CD1c-positive myeloid dendritic cell (primary cell): Measurements from ENCODE around the gene LARGE1.
"Not testable (repeated sequence)": the region's sequence is repeated elsewhere in the genome, so short reads cannot be mapped to it uniquely, and the experiment has no call there.

Experiments
- DNase-seq: peaks from one replicate; pipeline ENCODE4 v3.0.0-alpha.2; 2016; ENCODE audit errors: extremely low spot score

Gene LARGE1

DNA sequence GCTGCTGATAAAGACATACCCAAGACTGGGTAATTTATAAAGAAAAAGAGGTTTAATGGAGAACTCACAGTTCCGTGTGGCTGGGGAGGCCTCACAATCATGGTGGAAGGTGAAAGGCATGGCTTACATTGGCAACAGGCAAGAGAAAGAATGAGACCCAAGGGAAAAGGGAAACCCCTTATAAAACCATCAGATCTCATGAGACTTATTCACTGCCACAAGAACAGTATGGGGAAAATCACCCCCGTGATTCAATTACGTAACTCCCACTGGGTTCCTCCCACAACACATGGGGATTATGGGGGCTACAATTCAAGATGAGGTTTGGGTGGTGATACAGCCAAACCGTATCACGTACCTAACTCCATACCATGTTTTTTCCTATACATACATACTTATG is 557.0 kb downstream of the LARGE1 start:
- DNase-seq = not testable (repeated sequence)

DNA sequence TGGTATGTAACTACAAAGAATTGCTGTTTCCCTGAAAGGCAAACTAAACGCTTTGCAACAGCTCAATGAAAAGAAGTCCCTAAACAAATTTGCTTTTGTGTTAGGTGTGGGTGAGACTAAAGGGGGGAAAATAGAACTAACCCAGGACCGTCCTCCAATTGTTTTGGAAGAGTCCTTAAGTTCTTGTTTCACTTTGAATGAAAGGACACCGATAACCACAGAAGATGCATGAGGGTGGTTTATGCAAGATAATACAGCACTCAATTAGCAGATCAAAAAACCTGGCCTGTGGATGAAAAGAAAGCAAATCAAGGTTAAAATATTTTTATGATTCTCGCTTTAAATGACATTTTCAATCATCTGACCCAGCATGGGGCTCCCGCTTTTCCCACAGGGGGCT is 557.6 kb downstream of the LARGE1 start:
- DNase-seq = no peak

DNA sequence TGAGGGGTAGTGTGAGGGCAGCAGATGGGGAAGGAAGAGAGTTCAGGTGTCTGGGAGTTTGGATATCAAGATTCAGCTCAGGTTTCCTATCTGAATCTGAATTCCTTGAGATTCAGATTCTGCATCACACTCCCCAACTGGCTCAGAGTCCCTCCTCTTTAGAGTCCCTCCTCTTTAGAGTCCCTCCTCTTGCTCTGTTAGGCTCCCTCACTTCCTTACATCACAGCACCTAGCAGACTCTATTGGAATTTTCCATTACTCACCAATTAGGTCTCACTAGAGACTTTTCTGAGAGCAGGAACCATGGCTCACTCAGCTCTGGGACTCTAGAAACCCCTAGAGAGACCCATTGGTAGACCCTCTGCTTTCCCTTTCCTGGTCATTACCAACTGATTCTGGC is 558.7 kb downstream of the LARGE1 start:
- DNase-seq = no peak

DNA sequence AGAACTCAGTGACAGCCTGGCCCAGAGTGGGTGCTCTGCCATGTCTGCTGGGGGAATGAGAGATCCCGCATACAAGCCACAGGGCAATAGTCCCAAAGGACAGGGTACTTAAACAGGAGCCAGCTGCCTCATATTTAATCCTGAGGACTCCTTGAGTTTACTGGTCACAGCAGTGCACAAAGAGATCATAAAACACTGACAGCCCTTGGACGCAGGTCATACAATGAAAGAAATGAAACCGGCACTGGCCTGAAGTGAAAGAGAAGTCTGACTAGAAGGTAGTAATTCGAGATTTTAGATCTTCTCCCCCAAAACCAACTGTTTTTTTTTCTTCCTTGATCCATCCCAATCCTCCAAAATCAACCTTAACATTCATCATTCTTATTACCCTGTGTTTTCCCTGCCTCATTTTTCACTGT is 562.3 kb downstream of the LARGE1 start:
- no peak for DNase-seq

DNA sequence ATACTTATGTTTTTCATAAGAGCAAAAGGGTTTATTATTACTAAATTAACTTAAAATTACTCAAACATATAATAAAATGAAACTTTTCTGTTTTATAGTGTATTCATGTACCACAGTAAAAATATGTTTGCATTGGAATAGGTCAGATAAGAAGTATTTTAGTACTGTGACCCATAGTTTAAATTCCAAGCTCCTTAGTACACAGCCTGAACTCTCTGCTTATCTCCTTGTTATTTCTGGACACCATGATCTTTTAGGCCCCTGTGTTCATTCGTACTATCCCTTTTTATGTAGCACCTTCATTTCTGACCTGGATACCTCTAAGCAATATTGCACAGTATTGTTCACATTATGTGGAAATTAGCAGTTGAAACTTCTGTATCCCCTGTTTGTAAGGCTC is 565.3 kb downstream of the LARGE1 start:
- no peak for DNase-seq

DNA sequence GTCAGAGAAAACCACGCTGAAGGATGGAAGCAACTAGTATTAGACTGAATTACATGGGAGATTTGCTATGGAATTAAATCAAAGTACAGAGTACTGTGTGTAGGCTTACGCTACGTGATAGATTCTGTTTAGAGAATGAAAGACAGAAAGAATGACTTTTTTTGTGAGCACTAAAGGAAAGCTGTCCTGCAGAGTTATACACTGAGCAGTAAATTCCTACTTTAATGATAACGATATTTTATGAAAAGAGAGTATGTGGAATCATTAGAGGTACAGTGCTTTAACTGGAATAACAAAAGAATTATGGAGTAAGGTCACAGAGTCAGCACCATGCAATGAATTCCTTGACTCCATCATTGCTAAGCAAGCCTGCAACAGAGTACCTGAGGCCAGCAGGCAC is 566.8 kb downstream of the LARGE1 start:
- DNase-seq = no peak

DNA sequence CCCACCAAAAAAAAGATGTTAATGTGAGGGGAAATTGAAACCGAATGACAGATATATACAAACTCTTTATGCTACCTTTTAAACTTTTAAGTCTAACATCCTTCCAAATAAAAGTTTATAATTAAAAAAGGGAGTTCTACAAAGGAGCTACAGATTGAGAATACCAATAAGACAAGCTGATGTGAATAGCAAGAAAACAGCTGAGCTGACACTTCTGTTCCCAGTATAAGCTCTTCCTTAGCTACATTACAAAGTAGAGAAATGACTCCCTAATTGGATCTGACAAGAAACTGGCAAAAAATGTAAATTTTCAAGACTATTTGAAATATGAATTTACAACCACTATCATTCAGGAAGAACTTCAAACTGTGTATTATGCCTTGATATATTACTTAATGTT is 567.5 kb downstream of the LARGE1 start:
- no peak for DNase-seq

DNA sequence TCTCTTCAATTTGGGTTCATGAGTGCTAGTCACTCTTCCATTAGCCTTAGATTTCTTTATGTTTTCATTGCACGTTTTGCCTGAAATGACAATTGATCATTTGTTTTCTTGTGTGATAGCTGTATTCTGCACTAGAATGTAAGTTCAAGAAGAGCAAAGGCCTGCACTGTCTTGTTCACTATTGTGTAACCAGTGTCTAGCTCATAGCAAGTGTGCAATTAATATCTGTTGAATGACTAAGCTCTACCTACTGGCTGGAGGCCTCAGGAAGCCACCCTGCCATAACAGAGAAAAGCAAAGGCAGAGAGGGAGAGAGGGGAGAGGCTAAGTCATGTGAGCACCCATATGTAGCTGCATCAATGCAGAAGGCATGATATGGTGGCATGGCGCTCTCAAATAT is 569.3 kb downstream of the LARGE1 start:
- no peak for DNase-seq

DNA sequence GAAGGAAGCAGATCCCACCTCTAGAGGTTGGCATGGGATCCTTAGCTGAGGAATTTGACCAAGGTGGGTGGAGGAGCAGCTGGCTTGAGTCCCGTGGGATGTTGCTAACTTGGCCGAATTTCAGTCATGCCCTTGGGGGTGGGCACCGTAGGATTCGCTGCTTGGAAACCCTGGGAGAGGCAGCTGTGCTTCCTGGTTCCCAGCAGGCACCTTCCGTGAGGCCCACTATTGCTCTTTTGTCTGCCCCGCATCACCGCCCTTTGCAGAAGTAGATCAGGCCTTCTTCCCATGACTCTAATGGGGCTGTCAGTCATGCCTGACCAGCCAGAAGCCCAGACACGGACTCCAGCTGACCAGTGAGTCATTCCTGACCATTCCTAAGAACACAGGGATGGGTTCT is 569.8 kb downstream of the LARGE1 start:
- no peak for DNase-seq

DNA sequence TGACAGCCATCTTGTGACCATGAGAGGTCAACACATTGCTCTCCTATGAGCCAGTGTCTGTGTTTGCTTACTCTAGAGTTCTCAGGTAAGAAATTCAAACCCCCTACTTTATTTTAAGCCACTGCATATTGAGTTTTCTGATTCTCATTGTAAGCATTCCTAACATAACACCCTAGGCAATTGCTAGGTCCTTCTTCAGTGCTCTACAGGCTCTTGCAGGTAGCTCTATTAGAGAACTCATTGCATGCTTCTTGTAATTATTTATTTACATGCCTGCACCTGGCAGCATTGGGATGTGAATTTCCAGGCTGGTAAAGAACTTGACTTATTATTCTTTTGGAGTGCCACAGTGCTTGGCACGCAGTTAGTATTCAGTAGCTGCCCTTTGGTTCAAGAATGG is 573.3 kb downstream of the LARGE1 start:
- no peak for DNase-seq

DNA sequence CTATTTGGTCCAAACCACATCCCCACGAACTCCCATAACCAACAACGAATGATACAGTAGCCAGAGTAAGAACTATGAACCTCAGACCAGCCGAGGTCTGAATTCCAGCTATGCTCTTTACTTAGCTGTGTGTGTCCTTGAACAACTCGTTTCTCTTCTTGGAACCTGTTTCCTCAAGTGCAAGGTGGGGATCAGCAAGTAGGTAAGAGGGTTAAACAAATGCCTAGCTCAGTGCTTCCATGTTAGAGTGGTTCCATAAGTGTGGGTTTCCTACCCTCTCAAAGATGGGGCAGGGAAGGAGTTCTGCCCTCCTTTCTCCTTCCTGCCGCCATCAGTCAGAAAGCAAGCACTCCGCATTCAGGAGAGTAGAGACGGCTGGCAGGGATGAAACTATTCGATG is 578.7 kb downstream of the LARGE1 start:
- no peak for DNase-seq

DNA sequence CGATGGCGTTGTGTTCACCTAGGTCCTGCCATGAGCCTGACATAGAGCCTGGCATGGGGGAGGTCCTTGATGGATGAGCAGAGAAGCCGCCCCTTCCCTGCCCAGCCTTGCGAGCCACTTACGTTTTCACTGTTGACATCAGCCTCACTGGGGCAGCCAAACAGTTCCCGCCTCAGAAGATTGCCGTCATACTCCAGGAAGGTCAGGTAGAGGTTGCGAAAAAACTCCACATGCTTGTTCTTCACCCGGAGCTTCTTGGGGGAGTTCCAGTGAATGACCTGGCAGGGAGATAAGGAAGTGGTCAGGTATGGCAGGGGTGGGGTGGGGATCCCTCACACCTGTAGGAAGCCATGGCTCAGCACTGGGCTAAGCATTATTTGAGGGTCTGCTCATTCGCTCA is 582.8 kb downstream of the LARGE1 start:
- DNase-seq = no peak

DNA sequence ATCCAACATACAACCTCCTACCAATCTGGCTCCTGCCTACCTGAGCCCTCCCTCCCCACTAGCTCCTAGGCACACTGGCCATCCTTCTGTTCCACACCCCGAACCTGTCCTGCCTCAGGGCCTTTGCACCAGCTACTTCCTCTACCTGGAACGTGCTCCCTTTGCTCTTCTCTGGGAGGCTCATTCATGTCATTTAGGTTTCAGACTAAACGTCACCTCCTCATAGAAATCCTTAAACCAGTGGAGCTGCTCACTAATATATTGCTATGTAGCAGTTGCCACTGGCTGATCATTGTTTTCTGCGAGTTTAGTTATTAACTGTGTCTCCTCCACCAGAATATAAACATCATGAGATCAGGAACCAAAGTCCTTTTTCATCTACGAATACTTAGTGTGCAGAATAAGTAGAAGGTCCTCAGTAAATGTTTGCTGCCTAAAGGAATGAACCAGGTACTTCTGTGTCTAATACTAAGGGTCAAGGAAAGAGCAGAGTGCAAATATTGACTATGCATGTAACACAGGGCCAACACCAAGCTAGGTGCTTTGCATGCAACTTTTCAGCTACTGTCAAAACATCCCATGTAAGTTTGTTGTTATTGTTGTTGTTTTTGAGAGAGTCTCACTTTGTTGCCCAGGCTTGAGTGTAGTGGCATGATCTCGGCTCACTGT is 584.5 kb downstream of the LARGE1 start:
- DNase-seq = no peak

DNA sequence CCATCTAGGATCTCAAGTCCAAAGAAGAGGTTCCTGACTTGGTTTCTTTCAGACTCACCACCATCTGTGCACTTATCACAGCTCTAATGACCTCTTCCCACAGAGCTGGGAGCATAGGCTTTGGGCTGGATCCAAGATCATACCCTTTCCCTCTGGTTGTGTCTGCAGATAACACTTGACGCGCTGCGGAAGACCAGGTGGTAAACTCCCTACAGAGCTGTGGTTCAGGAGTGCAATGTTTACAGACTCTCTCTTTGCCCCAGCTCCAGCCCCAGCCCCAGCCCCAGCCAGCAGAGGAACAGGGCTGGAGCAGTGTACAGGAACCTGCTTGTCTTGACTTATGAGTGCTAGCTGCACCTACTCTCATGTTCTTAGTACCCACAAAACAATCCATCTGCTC is 587.7 kb downstream of the LARGE1 start:
- DNase-seq = no peak

DNA sequence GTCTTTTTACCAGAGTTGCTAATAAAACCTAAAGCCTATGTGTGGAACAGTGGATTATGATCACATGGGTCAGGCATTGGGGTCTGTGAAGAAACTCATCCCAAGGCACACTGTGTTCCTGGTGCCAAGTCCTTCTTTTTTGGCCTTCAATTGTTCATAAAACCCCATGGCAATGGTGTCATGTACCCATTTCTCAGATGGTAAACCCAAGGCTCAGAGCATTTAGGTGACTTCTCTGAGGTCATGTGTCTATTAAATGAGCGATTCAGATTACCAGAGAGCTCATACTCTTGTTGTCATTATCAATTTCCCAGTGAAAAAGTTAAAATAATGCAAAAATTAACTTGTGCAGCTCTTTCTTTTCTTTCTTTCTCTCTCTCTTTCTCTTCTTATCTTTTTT is 589.3 kb downstream of the LARGE1 start:
- no peak for DNase-seq

DNA sequence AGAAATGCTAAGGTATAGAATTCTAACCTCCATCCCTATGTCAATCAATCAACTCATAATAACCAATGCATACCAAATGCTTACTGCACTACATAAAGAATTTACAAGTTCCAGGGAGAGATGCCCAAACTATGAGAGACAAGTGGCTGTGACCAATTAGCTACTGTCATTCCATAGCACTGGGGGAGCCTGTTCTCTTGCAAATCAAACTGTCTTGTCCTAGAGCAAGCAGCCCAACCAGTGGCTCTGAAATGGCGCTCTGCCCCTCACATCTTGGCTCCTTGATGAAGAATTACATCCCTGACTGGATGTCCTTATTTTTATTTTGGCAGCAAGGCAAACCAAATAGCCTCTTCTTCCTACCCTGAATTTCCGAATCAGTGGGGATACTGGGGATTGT is 589.7 kb downstream of the LARGE1 start:
- no peak for DNase-seq

DNA sequence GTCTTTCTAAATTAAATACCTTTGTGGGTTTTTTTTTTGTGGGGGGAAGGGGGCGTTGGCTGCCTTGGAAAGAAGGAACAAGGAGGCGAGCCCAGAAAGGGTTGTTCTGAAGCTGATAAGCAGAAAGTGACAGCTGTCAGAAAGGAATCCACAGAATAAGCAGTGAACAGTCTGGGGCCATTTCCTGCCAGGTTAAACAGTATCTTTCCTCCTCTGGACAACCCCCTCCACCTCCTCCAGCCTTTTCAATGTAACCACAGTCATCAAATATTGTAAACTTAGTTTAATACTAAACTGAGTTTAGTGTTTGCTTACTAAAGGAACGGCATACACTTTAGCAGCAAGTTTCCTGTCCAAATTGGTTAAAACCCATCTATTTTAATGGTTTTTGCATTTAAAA is 590.9 kb downstream of the LARGE1 start:
- DNase-seq = no peak

DNA sequence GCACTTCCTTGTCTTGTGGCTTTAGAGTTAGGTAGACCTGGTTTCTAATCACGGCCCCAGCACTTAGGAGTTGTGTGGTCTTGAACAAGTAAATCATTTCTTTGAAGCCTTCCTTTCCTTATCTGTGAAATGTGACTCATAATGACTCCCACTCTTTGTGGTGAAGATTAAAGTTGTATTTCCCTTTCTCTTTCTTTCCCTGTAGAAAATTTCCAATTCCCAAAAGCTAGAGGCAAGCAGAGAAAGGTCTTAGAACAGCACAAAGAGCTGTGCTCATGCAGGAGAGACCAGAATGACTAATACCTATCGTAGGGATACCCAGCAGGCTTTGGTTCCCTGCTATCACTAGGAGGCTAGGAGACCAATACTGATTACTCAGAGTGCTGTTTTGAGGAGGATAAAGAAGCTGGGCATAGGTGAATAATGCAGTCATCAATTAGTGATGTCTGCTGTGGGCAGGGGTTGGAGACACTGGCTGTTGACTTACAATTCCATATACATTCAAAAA is 591.4 kb downstream of the LARGE1 start:
- no peak for DNase-seq

DNA sequence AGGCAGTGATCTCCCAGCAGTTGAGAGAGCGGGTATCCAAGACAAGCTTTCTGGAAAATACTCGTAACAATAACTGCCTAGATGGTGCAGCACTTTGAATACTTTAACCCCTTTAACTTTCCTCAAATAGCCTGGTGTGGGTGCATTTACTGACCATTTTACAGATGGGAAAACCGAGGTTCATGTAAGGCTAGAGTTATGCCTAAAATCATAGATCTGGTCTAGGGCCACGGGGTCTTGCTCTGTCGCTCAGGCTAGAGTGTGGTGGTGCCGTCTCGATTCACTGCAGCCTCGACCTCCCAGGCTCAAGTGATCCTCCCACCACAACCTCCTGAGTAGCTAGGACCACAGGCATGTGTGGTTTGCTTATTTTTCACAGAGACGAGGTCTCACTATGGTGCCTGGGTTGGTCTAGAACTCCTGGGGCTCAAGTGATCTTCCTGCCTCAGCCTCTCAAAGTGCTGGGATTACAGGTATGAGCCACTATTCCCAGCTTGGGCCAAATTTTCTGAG is 592.9 kb downstream of the LARGE1 start:
- no peak for DNase-seq

DNA sequence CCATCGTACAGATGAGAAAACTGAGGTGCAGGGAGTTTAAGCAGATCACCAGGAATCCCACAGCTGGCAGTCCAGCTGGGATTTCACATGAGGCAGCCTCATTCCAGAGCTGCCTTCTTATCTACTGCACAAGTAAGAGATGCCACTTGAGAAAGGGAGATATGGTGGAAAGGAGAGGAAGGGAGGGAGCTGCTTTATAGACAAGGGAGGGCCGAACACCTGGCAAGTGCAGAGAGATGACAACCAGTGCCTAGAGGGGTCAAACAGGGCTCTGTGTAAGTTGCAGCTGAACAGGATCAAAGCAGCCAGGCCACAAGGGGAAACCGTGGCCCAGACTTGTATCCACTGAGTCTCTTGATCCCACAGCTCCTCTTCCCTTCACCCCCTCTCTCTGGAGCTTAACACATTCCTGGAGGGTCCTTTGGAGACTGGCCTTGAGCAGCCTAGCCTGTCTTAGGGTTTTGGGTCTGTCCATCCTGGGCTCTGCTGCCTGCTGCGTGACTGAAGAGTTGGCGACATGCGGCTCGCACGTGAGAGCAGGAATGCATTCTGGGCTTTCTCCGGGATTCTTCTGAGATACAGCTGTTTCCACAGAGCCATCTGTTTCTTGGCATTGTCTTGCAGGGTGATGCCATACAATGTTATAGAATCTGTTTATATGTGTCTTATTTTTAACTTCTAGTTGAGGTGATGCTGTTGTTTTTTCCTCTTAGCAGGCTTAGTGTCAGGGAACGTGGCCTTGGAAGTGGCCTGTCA is 593.6 kb downstream of the LARGE1 start:
- DNase-seq = no peak

DNA sequence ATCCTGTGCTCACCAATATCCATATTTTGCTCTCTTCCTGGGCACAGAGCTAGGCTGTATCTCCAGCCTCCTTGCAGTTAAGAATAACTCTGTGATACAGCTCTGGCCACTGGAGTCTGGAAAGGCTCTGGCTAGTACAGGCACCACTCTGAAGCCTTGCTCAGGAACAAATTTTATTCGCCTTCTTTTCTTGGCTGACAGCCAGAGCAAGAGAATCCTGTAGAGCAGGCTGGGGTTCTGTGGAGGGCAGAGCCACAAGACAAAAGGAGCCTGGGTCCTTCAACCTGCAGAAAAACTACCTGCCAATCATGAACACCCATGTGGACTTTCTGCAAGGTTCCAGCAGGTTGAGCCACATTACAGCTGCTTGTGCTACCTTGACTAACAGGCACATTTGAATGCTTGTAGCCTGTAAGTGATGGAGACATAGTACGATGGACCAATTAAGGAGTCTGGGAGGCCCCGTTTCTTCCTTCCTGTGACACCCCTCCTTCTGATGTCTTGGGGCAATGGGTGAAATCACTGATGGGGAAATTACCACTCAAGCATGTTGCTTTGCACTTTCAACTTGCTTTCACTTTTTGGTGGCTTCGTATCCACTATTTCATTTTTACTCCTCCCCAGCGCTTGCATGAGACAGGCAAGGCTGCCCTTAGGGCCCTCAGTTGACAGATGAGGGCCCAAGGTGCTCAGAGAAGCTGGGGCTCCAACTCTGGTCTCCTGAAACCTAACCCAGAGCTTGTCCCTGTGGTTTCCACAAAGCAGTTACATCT is 594.9 kb downstream of the LARGE1 start:
- no peak for DNase-seq

DNA sequence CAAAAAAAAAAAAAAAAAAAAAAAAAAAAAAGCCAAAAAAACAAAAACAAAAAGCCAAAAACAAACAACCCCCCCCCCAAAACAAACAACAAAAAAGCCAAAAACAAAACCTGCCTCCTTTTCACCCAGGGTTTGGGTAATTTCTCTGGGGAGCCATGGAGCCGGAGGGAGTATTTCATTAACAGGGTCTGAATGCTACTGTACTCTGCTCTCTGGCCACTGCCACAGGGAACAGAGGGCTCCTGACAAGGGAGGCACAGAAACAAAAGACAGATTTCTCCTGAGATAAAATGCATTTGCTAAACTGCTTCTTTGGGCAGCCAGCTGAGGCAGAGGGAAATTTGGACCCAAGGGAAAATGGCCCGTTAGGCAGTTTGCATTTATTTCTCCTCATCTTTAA is 596.0 kb downstream of the LARGE1 start:
- no peak for DNase-seq

DNA sequence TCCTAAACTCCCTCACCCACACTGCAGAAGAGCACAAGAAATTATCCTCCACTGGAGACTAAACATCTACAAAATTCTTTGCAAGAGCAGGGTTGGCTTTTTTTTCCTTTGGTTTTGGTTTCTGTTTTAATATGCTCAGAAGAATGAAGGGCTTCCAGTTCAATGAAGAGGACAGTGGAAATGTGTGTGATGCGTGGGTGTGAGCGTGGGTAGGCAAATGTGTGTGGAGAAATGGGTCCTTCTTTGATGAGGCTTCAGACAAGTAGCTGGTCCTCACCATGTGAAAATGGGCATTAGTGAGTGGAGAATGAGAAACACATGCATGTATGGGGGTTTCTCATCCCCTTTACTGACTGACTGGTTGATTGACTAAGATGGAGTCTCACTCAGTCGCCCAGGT is 598.8 kb downstream of the LARGE1 start:
- DNase-seq = no peak
